Colonic mucosa (tissue), 4 donors: ENCODE results near the gene COPS6. TPM values are rescaled to one million over a fixed set of nuclear protein-coding genes. Genes with fewer than 3 reads are reported as not detected.

ENCODE experiments used
- DNase-seq: peaks from one replicate; pipeline ENCODE4 v3.0.0-alpha.2; 2020
- H3K27ac ChIP-seq: fragments of 200-600 bp; one replicate; pipeline ENCODE4 v1.8.0; 2021
- H3K27me3 ChIP-seq: fragments of 200-600 bp; one replicate; pipeline ENCODE4 v1.8.0; 2021
- H3K36me3 ChIP-seq: fragments of 200-600 bp; one replicate; pipeline ENCODE4 v1.8.0; 2021
- H3K4me1 ChIP-seq: fragments of 200-600 bp; one replicate; pipeline ENCODE4 v1.8.0; 2021; ENCODE audit warnings: mild to moderate bottlenecking
- H3K4me3 ChIP-seq: fragments of 200-600 bp; one replicate; pipeline ENCODE4 v1.8.0; 2021
- H3K9ac ChIP-seq, 2 donors: one replicate each; pipeline ENCODE4 v1.7.0; 2013; ENCODE audit warnings: control low read depth in 2 of 2, low read depth in 2 of 2, low read length in 2 of 2
- H3K9me3 ChIP-seq: fragments of 200-600 bp; one replicate; pipeline ENCODE4 v1.8.0; 2021
- intact Hi-C: fragments of 100-400 bp; cut with DNase I; formaldehyde crosslinking; loops from one replicate; pipeline ENCODE4 v1.14.1; 2022
- total RNA-seq, 2 donors: library from RNA; stranded (reverse); fragmentation: NEBNext Ultra II Directional in 1 of 2; extraction: Animal tissue kit (Norgen Biotek cat#: 25700) in 1 of 2; gene quantifications; one replicate each; pipeline ENCODE4 v1.2.1, GENCODE V29; 2021
- TF ChIP-seq, protein P1 (sequence below): fragments of 200-600 bp; IDR thresholded peaks from one replicate; pipeline ENCODE4 v1.8.0; 2022; ENCODE audit warnings: antibody characterized with exemption, mild to moderate bottlenecking
- donor health status: healthy.
- donor health status: DM: no; HTN: no; CAD: no.
- donor health status: DM: no; HTN: no; CAD: no.

Gene COPS6
- total RNA-seq, 2 donors from 2014 or later, result 67.3 to 110 TPM

DNA sequence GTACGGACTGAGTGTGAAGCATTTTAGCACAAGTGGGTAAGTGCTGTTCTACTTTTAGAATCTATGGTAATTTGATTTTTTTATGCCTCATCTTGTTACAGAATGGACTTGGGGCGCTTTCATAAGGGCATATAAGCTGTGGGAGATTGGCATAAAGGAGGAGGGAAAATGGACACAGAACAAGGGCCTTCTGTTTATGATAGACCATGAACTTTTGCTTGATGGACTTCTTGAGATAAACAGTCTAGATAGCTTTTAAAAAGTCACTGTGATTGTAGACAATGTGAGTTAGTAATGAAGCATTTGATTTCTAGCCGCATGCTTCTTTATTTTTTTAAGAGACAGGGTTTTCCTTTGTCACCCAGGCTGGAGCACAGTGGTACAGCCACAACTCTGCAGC is 37.2 kb upstream of the COPS6 start:
- H3K9ac ChIP-seq, result no peak overlapping the region
- intact Hi-C loops, result no loop called here

GRCh38 chr7:100053215-100053614 is 35.6 kb upstream of the COPS6 start:
- H3K4me1 ChIP-seq, result peaks cover 5% of the 10 kb centered on the region
- no peak overlapping the region for H3K4me3 ChIP-seq
- intact Hi-C loops, result no loop called here
- H3K9me3 ChIP-seq, result no peaks in the 10 kb centered on the region
- peak; percentile 60 for DNase-seq
- H3K9ac ChIP-seq, result no peak overlapping the region
- H3K27ac ChIP-seq, result no peak overlapping the region
- TF ChIP-seq, protein P1, sequence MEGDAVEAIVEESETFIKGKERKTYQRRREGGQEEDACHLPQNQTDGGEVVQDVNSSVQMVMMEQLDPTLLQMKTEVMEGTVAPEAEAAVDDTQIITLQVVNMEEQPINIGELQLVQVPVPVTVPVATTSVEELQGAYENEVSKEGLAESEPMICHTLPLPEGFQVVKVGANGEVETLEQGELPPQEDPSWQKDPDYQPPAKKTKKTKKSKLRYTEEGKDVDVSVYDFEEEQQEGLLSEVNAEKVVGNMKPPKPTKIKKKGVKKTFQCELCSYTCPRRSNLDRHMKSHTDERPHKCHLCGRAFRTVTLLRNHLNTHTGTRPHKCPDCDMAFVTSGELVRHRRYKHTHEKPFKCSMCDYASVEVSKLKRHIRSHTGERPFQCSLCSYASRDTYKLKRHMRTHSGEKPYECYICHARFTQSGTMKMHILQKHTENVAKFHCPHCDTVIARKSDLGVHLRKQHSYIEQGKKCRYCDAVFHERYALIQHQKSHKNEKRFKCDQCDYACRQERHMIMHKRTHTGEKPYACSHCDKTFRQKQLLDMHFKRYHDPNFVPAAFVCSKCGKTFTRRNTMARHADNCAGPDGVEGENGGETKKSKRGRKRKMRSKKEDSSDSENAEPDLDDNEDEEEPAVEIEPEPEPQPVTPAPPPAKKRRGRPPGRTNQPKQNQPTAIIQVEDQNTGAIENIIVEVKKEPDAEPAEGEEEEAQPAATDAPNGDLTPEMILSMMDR, result no peak
- H3K36me3 ChIP-seq, result no peaks in the 10 kb centered on the region
- no peaks in the 10 kb centered on the region for H3K27me3 ChIP-seq

More for the DNA sequence above, 37.2 kb upstream of the COPS6 start:
- no peaks in the 10 kb centered on the region for H3K27me3 ChIP-seq
- H3K27ac ChIP-seq, result no peak overlapping the region
- peaks cover 5% of the 10 kb centered on the region for H3K4me1 ChIP-seq
- TF ChIP-seq, protein P1, result no peak
- no peak overlapping the region for H3K4me3 ChIP-seq
- DNase-seq, result no peak
- no peaks in the 10 kb centered on the region for H3K9me3 ChIP-seq
- no peaks in the 10 kb centered on the region for H3K36me3 ChIP-seq

DNA sequence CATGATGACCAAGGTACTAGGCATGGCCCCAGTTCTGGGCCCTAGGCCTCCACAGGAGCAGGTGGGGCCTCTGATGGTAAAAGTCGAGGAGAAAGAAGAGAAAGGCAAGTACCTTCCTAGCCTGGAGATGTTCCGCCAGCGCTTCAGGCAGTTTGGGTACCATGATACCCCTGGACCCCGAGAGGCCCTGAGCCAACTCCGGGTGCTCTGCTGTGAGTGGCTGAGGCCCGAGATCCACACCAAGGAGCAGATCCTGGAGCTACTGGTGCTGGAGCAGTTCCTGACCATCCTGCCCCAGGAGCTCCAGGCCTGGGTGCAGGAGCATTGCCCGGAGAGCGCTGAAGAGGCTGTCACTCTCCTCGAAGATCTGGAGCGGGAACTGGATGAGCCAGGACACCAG is 31.8 kb upstream of the COPS6 start:
- H3K9me3 ChIP-seq, result no peaks in the 10 kb centered on the region
- no peak for DNase-seq
- no peaks in the 10 kb centered on the region for H3K4me1 ChIP-seq
- no peak overlapping the region for H3K9ac ChIP-seq
- intact Hi-C loops, result no loop called here
- TF ChIP-seq, protein P1, result no peak
- H3K27me3 ChIP-seq, result no peaks in the 10 kb centered on the region
- H3K4me3 ChIP-seq, result no peak overlapping the region
- no peak overlapping the region for H3K27ac ChIP-seq
- no peaks in the 10 kb centered on the region for H3K36me3 ChIP-seq

DNA sequence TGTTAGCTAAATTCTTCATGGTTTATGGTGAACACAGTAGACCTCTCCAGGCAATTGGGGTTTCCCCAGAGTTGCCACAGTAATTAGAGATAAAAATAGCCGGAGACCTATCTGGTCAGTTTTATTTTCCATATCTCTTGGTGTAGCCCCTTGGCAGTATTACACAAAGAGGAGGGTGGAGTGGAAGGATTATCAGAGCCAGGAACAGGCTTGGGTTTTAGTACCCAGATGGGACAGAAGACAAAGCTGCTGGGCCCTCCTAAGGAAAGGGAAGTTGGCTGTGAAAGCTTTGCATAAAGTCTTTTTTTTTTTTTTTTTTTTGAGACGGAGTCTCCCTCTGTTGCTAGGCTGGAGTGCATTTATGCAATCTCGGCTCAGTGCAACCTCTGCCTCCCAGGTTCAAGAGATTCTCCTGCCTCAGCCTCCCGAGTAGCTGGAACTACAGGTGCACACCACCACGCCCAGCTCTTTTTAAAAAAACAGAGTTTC is 29.5 kb upstream of the COPS6 start:
- Histone ChIP-seq H3K9me3 (no peaks in the 10 kb centered on the region), H3K36me3 (no peaks in the 10 kb centered on the region), H3K9ac (no peak overlapping the region), H3K27me3 (no peaks in the 10 kb centered on the region), H3K4me3 (no peak overlapping the region), H3K27ac (no peak overlapping the region), H3K4me1 (no peaks in the 10 kb centered on the region)
- TF ChIP-seq, protein P1, result no peak
- DNase-seq, result no peak
- intact Hi-C loops, result no loop called here

DNA sequence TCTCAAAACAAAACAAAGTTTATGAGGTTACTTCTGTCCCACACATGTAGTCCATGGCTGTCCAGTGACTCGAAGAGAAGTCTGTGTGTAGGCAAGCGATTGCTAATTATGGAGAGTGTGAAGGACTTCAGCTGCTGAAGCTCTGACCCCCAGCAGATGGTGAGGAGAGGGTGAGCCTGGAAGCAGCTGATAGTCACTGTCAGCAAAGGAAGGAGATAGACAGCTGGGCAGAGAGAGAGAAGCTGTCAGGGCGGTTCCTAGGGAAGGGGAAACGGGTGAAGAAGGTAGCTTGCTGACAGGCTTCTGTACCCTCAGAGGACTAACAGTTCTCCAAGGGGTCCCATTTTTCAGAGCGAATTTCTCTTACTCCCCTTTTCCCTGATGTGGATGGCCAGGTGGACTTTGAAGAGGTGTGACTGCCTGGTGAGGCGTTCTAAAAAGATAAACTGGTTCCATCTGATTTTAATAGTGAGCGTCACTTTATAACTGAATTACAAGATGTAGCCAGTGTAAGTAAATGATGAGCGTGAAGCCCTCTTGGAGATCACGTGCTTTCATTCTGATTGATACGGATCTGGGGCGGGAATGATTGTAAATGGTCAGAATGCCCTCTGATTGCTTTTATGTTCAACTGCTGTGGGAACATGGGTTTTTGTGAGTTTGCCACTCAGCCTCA is 27.1 kb upstream of the COPS6 start:
- H3K36me3 ChIP-seq, result no peaks in the 10 kb centered on the region
- H3K27me3 ChIP-seq, result no peaks in the 10 kb centered on the region
- DNase-seq, result no peak
- H3K4me1 ChIP-seq, result no peaks in the 10 kb centered on the region
- no peak overlapping the region for H3K9ac ChIP-seq
- no peak overlapping the region for H3K4me3 ChIP-seq
- H3K9me3 ChIP-seq, result no peaks in the 10 kb centered on the region
- intact Hi-C loops, result no loop called here
- H3K27ac ChIP-seq, result no peak overlapping the region
- TF ChIP-seq, protein P1, result no peak
